Ishikawa (cell line): ENCODE results near the gene C19orf18.

Source experiments
- CEBPB ChIP-seq: IDR thresholded peaks from 2 replicates; pipeline ENCODE4 v1.6.1; 2012
- CREB1 ChIP-seq: IDR thresholded peaks from 2 replicates; pipeline ENCODE4 v1.6.1; 2012; ENCODE audit warnings: low read depth
- EGR1 ChIP-seq: IDR thresholded peaks from 2 replicates; pipeline ENCODE4 v1.6.1; 2012
- FOXM1 ChIP-seq: IDR thresholded peaks from 2 replicates; pipeline ENCODE4 v1.6.1; 2012; ENCODE audit warnings: low read depth, borderline replicate concordance
- TAF1 ChIP-seq: IDR thresholded peaks from 2 replicates; pipeline ENCODE4 v1.6.1; 2012; ENCODE audit warnings: low read depth, mild to moderate bottlenecking
- YY1 ChIP-seq: IDR thresholded peaks from 2 replicates; pipeline ENCODE4 v1.6.1; 2012; ENCODE audit warnings: low read depth
- TF ChIP-seq, protein P1 (sequence below): IDR thresholded peaks from 2 replicates; pipeline ENCODE4 v1.6.1; 2012
- TF ChIP-seq, protein P2 (sequence below): IDR thresholded peaks from 2 replicates; pipeline ENCODE4 v1.6.1; 2012
- TF ChIP-seq, protein P3 (sequence below): IDR thresholded peaks from 2 replicates; pipeline ENCODE4 v1.6.1; 2012; ENCODE audit warnings: low read depth, mild to moderate bottlenecking

DNA sequence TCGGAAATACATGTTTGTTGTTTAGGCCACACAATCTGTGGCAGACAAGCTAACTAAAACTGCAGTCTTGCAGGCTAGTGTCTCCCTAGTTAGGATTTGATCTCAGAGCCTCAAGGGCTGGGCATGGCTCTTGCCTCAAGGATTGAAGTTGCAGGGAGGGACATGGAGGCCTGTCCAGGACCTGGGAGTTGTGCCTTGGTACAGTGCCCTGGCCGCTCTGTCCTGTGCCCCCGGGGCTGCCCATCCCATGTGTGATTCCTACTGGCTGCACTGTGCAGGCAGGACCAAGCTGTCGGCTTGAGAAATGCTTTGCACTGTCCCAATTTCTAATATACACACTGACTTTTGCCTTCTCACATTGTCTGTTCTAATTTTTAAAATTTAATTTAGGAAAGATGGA is 19.3 kb downstream of the C19orf18 start:
- TF ChIP-seq TAF1 (no peak), CEBPB (no peak), EGR1 (no peak), YY1 (no peak), FOXM1 (no peak), CREB1 (no peak)
- TF ChIP-seq, protein P1, sequence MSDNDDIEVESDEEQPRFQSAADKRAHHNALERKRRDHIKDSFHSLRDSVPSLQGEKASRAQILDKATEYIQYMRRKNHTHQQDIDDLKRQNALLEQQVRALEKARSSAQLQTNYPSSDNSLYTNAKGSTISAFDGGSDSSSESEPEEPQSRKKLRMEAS = no peak
- TF ChIP-seq, protein P2, sequence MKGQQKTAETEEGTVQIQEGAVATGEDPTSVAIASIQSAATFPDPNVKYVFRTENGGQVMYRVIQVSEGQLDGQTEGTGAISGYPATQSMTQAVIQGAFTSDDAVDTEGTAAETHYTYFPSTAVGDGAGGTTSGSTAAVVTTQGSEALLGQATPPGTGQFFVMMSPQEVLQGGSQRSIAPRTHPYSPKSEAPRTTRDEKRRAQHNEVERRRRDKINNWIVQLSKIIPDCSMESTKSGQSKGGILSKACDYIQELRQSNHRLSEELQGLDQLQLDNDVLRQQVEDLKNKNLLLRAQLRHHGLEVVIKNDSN = no peak
- TF ChIP-seq, protein P3, sequence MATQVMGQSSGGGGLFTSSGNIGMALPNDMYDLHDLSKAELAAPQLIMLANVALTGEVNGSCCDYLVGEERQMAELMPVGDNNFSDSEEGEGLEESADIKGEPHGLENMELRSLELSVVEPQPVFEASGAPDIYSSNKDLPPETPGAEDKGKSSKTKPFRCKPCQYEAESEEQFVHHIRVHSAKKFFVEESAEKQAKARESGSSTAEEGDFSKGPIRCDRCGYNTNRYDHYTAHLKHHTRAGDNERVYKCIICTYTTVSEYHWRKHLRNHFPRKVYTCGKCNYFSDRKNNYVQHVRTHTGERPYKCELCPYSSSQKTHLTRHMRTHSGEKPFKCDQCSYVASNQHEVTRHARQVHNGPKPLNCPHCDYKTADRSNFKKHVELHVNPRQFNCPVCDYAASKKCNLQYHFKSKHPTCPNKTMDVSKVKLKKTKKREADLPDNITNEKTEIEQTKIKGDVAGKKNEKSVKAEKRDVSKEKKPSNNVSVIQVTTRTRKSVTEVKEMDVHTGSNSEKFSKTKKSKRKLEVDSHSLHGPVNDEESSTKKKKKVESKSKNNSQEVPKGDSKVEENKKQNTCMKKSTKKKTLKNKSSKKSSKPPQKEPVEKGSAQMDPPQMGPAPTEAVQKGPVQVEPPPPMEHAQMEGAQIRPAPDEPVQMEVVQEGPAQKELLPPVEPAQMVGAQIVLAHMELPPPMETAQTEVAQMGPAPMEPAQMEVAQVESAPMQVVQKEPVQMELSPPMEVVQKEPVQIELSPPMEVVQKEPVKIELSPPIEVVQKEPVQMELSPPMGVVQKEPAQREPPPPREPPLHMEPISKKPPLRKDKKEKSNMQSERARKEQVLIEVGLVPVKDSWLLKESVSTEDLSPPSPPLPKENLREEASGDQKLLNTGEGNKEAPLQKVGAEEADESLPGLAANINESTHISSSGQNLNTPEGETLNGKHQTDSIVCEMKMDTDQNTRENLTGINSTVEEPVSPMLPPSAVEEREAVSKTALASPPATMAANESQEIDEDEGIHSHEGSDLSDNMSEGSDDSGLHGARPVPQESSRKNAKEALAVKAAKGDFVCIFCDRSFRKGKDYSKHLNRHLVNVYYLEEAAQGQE = no peak
